ENCODE results near the gene BEST4. TPM values are rescaled to one million over a fixed set of nuclear protein-coding genes. Genes with fewer than 3 reads are reported as not detected.

BEST4 gene
- total and polyA plus RNA-seq, 2 of the 4 experiments (the other 2 are of a cell fraction): 0.07 TPM; not detected in 1

- peak overlapping the region; percentile 39; the same call in 1 of the 2 replicates for H3K23ac ChIP-seq (ENCODE audit: low read depth, low read length)
- no peaks in the 10 kb centered on the region for H3K36me3 ChIP-seq (ENCODE audit: control insufficient read depth, insufficient read depth, low read length)
- H4K5ac ChIP-seq (ENCODE audit: low read depth, low read length): no peak overlapping the region
- no peak overlapping the region for H3K4me2 ChIP-seq (ENCODE audit: low read depth, low read length)
- no peak for ATAC-seq (ENCODE audit: low read depth)
- no peak overlapping the region for H2BK20ac ChIP-seq (ENCODE audit: low read depth, low read length)
- no peak for TF ChIP-seq FOS (IDR thresholded peaks at IDR 0.05; ENCODE audit: low read depth, low read length)
- 0 out of 2 replicates have a peak, but pooled peaks have one; percentile 19 for TF ChIP-seq POLR2A (IDR thresholded peaks at IDR 0.05; ENCODE audit: low read depth, low read length)
- no peak for TF ChIP-seq ELK1 (IDR thresholded peaks at IDR 0.05; ENCODE audit: borderline replicate concordance, low read depth, low read length)
- TF ChIP-seq CEBPB (IDR thresholded peaks at IDR 0.05; ENCODE audit: low read depth, low read length): no peak
- dilution Hi-C loops (cut with HindIII; ENCODE audit: low sequenced_read_pairs, unreplicated experiment) (no loop called here), in situ Hi-C loops (cut with MboI; ENCODE audit: low sequenced_read_pairs) (no loop called here), intact Hi-C loops (cut with micrococcal nuclease) (no loop called here)
- ChIA-PET CTCF (interaction anchor here (0.6 kb wide), 1 partner anchor 179 kb away, joined by 3 read pairs; no protein-coding TSS in a partner anchor), POLR2A (ENCODE audit: unreplicated experiment) (interaction anchor here (1.1 kb wide), 1 partner anchor 21 kb away, joined by 5 read pairs; the partner anchor contains the start of gene PLK3)
- no peaks in the 10 kb centered on the region for H3K27me3 ChIP-seq (ENCODE audit: control insufficient read depth, insufficient read depth, low read length)
- H3K56ac ChIP-seq (ENCODE audit: extremely low read depth, insufficient read depth, low read length): no peak overlapping the region
- H3K18ac ChIP-seq (ENCODE audit: low read depth, low read length): no peak overlapping the region
- no peak overlapping the region for H3K14ac ChIP-seq (replicated peaks; ENCODE audit: low read depth, low read length)
- H3K9me1 ChIP-seq (ENCODE audit: insufficient read depth, low read length): peaks cover 3% of the 10 kb centered on the region; the same call in 1 of the 2 replicates
- no peak overlapping the region for H4K91ac ChIP-seq (ENCODE audit: insufficient read depth, low read depth, low read length)
- no peak overlapping the region for H2BK5ac ChIP-seq (ENCODE audit: low read depth, low read length, poor library complexity, severe bottlenecking)
- no peak overlapping the region for H3K4ac ChIP-seq (ENCODE audit: low read depth, low read length)
- no peak overlapping the region for H2BK120ac ChIP-seq (ENCODE audit: low read depth, low read length)
- no peak overlapping the region for H3K27ac ChIP-seq (ENCODE audit: insufficient read depth, low read length)
- no peak for DNase-seq
- H2AFZ ChIP-seq (replicated peaks; ENCODE audit: low read length, poor library complexity): no peak overlapping the region
- no TSS peak for BruUV-seq (replicated peaks)
- H3K9me3 ChIP-seq (ENCODE audit: control insufficient read depth, insufficient read depth, low read length): no peaks in the 10 kb centered on the region
- H3K4me3 ChIP-seq (ENCODE audit: insufficient read depth, low read depth, low read length): no peak overlapping the region
- H3K4me1 ChIP-seq (ENCODE audit: control insufficient read depth, insufficient read depth, low read length): no peaks in the 10 kb centered on the region; the same call in 1 of the 2 replicates
- no peak overlapping the region for H2AK9ac ChIP-seq (replicated peaks; ENCODE audit: low read depth, low read length, poor library complexity)
- H3K79me1 ChIP-seq (ENCODE audit: low read depth in 1 of 2, low read length in 2 of 2): no peaks in the 10 kb centered on the region; a peak in 1 of 4 replicates
- 93% methylated on average over 2 of the region's 9 CpGs; no CpG with 5 or more reads in 1 of the 2 experiments for WGBS, 2 experiments (ENCODE audit: extremely low coverage in 2 of 2, insufficient read length in 1 of 2)
- H4K8ac ChIP-seq (ENCODE audit: low read depth in 2 of 2, low read length in 2 of 2): no peak overlapping the region
- no peak overlapping the region for H3K9ac ChIP-seq (ENCODE audit: low read depth, low read length)
- peaks cover 8% of the 10 kb centered on the region; the same call in 1 of the 2 replicates for H4K20me1 ChIP-seq (ENCODE audit: insufficient read depth, low read length)
- peak overlapping the region; percentile 26; the same call in 1 of the 2 replicates for H2AK5ac ChIP-seq (ENCODE audit: low read depth, low read length)
- H2BK15ac ChIP-seq (ENCODE audit: low read depth, low read length): no peak overlapping the region; the same call in 2 of the 3 replicates
Observed at GRCh38 chr1:44821240-44821715, 33.3 kb upstream of the BEST4 start.
